GM12878 (cell line): ENCODE data around the gene LOXL3.

Experiments used
- CEBPB ChIP-seq, 2 experiments: fragments of 150-350 bp in 1 of 2; IDR thresholded peaks; 2 replicates each; pipeline ENCODE4 v1.6.1; 2012 to 2014; ENCODE audit warnings: low read depth in 2 of 2, low read length in 2 of 2, borderline replicate concordance in 1 of 2, inconsistent platforms in 1 of 2
- CTCF ChIP-seq, 3 experiments: IDR thresholded peaks in 2 of 3; conservative IDR thresholded peaks in 1 of 3; 2 replicates each; pipeline ENCODE4 v1.5.1; 2011; ENCODE audit warnings: low read depth in 3 of 3, low read length in 3 of 3, mild to moderate bottlenecking in 3 of 3, control low read depth in 2 of 3, moderate library complexity in 2 of 3, inconsistent platforms in 1 of 3, mixed read lengths in 1 of 3; ENCODE audit not compliant: control insufficient read depth in 2 of 3, insufficient read depth in 1 of 3; ENCODE audit errors: extremely low read depth in 1 of 3
- EP300 ChIP-seq, 2 experiments: fragments of 150-350 bp in 1 of 2; IDR thresholded peaks; 2 replicates each; pipeline ENCODE4 v1.6.1; 2011 to 2012; ENCODE audit warnings: low read depth in 2 of 2, low read length in 2 of 2, borderline replicate concordance in 1 of 2, improper control_type of control experiment in 1 of 2, inconsistent platforms in 1 of 2; ENCODE audit not compliant: control insufficient read depth in 1 of 2
- RAD21 ChIP-seq: IDR thresholded peaks from 2 replicates; pipeline ENCODE4 v1.6.1; 2011; ENCODE audit warnings: mild to moderate bottlenecking, low read depth, low read length, moderate library complexity; ENCODE audit not compliant: insufficient read depth

DNA sequence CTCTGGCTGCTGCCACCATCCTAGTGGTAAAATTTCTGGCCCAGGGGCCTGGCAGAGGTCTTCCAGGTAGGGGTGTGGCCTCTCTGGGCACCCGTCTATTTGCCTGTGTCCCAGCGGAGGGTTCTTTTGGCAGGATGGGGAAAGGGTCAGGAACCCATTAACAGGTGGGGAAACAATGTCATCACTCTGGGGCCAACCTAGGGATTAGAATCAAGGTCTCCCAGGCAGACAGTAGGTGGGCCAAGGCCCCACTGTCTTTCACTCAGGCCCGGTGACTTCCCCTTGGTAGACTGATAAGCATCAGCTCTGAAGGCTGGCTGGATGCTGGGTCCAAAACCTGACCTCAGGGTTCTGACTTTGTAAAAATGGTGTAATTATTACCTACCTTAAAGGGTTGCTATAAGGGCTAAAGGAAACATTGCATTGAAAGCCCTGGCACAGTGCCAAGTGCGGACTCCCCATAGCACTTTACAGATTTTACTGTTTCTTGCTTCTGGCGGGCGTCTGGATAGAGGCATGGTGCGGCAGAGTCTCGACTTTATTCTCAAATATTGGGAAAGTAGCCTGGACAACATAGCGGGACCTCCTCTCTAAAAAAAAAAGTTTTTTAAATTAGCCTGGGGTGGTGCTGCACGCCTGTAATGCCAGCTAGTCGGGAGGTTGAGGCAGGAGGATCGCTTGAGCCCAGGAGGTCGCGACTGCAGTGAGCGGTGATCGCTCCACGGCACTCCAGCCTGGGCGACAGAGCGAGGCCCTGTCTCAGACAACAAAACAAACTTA is 56.6 kb downstream of the LOXL3 start:
- TF ChIP-seq CEBPB (IDR thresholded peaks at IDR 0.05; ENCODE audit: borderline replicate concordance in 1 of 2, low read depth in 2 of 2, low read length in 2 of 2) (no peak), CTCF (IDR thresholded peaks at IDR 0.05 in 2 of 3, conservative IDR thresholded peaks at IDR 0.05 in 1 of 3; ENCODE audit: control insufficient read depth in 2 of 3, extremely low read depth in 1 of 3, insufficient read depth in 1 of 3, low read depth in 3 of 3, low read length in 3 of 3) (no peak), RAD21 (no peak), EP300 (IDR thresholded peaks at IDR 0.05; ENCODE audit: borderline replicate concordance in 1 of 2, control insufficient read depth in 1 of 2, low read depth in 2 of 2, low read length in 2 of 2) (no peak)
